C1 segment of cervical spinal cord (tissue), 14 donors: ENCODE results near the gene GBP2.

Source experiments
- DNase-seq, 14 donors: peaks; one replicate each; lab custom pipeline; 2025; lab: John Stamatoyannopoulos, UW

GBP2 gene

DNA sequence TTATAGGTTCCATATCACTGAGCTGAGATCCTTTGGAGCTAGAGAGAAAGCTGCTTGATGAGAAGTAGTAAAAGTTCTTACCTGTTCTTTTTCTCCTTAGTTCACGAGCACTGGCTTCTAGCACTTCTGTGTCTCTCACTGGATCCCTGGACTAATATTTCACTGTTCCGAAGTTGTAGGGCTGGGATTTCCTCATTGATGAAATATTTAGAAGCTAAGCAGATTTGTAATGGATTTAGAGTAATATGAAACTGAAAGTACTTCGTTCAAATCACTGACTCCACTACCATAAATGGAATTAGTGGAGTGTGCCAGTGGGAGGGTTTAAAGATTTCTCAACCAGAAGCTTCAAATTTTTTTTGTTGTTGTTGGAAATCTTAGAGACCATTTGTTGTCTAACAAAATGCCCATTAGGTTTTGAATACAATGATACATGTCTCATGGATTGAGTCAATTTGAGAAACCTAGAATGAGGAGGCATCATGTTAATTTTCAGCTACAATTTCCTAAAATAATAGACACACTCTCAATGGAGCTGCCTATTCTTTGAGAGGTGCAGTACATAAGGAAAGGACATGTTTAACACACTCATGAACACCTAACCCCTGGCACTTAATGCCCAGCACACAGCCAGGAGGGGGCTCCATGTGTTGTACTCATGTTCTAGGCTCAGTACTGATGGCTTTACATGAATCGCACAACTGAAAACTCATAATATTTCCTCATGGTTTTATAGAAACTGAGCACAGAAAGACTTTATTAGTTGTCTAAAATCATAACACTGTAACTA, 60.6 kb downstream of the GBP2 start, which contains the start of gene GBP1:
Gene GBP1 (minus strand): TSS at position 130 of the 790 bp plus-strand sequence. CDS start 1,974 bp downstream, outside the sequence.
- peak in 1 of 14 donors; percentile 6 for DNase-seq

DNA sequence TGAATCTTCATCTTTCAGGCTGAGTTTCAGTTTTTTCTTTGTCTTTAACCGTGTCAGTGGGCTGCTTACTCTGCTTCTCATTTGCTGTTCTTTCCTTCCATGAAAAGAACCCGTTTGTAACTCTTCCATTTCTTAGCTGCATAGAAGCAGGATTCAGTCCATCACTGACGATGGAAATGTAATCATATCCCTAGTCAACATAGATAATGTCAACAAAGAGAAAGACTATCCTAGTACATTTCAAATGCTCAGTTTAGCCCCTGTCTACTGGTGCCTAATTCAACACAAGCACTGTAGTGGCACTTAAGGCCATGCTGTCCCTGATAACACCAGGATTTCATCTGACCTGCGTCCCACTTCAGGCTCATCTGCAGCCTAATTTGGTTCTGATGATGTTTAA, 61.3 kb downstream of the GBP2 start:
- DNase-seq = no peak

DNA sequence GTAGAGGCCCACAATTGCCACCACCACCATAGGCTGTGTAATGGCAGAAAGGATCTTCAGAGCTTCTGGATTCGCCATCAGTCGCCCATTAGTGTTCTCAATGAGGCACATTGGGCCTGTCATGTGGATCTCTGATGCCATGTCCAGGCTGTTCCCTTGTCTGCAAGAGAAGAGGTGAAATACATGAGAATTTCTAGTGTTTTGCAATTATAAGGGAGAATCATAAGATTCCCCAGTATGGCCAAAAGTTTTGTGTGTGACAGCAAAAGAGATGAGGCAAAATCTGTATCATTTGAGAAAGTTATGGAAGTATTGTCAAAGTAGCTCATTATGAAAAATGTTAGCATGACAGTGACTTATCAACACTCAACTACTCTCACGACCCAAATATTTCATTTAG, 62.8 kb downstream of the GBP2 start:
- no peak for DNase-seq

DNA sequence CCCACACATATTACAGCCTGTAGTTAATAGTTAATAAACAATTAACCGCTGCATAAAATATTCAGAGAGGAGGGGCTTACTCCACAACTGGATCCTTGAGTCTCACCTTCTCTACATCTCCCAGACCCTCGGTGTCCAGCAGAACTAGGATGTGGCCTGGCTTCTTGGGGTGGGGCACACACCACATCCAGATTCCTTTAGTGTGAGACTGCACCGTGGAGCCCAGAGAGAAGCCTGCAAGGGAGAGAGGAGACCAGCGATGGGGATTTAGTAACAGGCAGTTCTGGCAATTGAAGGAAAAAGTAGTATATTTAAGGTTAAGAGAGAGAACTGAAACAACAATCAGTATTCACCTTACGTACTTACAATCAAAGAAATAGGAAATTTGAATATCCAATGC, 65.8 kb downstream of the GBP2 start:
- DNase-seq = no peak
